ENCODE data around the gene ABCG8. TPM values are rescaled to one million over a fixed set of nuclear protein-coding genes. Genes with fewer than 3 reads are reported as not detected.

ABCG8 gene
- total RNA-seq = not detected

DNA sequence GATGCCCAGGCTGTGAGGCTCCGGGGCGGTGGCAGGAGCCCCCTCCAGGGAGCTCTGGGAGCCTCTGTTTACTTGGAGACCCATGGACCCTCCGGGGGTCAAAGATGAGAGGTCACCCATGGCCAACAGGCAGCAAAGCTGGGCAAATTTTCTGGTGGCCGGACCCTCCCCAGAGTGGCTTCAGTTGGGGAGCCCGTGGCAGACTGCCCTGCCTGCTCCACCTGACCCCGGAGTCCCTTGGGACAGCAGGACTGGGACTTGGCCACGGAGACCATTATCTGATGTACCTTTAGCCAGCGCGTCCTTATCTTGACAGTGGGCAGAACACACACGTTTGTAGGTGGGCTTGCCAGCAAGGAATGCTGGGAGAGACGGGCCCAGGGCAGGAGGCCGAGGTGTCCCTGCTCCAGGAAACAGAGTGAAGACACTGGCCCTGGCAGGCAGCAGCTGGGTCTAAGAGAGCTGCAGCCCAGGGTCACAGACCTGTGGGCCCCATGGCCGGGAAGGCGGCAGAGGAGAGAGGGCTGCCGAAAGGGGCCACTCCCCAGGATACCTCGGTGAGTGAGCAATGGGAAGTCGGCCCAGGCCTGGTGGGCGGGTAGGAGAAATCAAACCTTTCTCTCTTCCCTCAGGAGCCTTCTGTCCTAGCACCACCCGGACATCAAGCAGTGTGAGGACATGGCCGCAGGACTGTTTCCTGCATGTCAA is at the start of gene ABCG8, which contains the start of gene ABCG5:
TSS of gene ABCG8 (plus strand) at position 412 of the 708 bp plus-strand sequence. CDS start at position 495, 83 bp downstream.
TSS of gene ABCG5 (minus strand) at position 280 of the 708 bp plus-strand sequence. CDS start at position 120, 160 bp downstream.
- CTCF ChIA-PET = no interaction called here
- DNase-seq (peak; percentile 26), ATAC-seq (no peak)
- Mint-ChIP-seq H3K36me3 (no peaks in the 10 kb centered on the region), H3K27me3 (peaks cover 19% of the 10 kb centered on the region), H3K9me3 (ENCODE audit: low read depth) (no peaks in the 10 kb centered on the region), H3K4me3 (no peak within 1 kb of the TSS), H3K4me1 (no peaks in the 10 kb centered on the region), H3K27ac (no peak within 1 kb of the TSS)

- Mint-ChIP-seq H3K9me3 (ENCODE audit: low read depth) (no peaks in the 10 kb centered on the region), H3K27me3 (no peaks in the 10 kb centered on the region), H3K36me3 (no peaks in the 10 kb centered on the region), H3K4me1 (no peaks in the 10 kb centered on the region), H3K4me3 (no peak overlapping the region), H3K27ac (no peak overlapping the region)
- ATAC-seq = no peak
- no peak for DNase-seq
- CTCF ChIA-PET = no interaction called here
Observed at GRCh38 chr2:43790147-43790546, 48.6 kb upstream of the ABCG8 start.

DNA sequence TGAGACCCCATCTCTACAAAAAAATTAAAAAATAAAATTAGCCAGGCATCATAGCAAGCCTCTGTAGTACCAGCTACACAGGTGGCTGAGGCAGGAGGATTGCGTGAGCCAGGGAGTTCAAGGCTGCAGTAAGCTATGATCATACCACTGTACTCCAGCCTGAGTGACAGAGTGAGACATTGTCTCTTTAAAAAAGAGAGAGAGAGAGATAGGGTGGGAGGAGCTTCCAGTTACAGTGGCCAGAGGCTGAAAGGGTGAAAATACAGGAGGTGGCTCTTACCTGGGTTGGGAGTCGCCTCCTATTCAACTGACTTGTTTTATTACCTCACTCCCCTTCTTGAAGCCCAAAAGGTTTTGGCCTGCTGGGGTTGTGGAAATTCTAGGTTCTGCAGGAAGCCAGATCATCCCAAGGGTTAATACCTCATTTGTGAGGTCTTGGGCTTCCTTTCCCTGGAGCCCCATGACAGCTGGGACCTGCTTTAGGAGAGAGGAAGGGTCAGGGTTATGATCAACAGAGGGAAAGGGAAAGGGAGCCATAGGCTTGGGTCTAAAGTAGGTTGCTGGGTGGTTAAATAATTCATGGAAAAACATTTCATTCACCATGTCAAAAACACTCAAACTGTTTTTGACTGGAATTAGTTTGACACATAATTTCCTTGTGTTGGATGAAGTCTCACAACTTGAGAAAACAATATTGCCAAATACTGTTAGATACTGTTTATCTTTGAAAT is 47.6 kb upstream of the ABCG8 start:
- DNase-seq = no peak
- Mint-ChIP-seq H3K36me3 (no peaks in the 10 kb centered on the region), H3K27ac (no peak overlapping the region), H3K4me1 (no peaks in the 10 kb centered on the region), H3K27me3 (no peaks in the 10 kb centered on the region), H3K9me3 (ENCODE audit: low read depth) (no peaks in the 10 kb centered on the region), H3K4me3 (no peak overlapping the region)
- no peak for ATAC-seq
- CTCF ChIA-PET = no interaction called here

GRCh38 chr2:43792653-43793052 is 46.1 kb upstream of the ABCG8 start:
- Mint-ChIP-seq H3K27ac (no peak overlapping the region), H3K36me3 (no peaks in the 10 kb centered on the region), H3K4me3 (no peak overlapping the region), H3K4me1 (no peaks in the 10 kb centered on the region), H3K9me3 (ENCODE audit: low read depth) (no peaks in the 10 kb centered on the region), H3K27me3 (no peaks in the 10 kb centered on the region)
- ATAC-seq = no peak
- DNase-seq = no peak
- CTCF ChIA-PET = no interaction called here

DNA sequence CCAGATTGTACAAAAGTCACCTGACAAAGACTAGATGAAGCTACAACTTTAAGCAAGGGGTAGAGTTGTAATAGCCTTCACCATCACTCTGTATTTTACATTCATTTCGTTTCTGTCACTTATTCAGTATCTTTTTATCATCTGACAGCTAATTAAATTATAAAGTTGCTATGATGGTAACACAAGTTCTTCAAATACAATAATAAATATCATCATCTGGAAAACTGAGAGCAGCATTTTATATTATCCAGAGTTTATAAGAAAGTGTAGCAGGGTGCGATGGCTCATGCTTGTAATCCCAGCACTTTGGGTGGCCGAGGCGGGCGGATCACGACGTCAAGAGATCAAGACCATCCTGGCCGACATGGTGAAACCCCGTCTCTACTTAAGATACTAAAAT is 43.8 kb upstream of the ABCG8 start:
- CTCF ChIA-PET = no interaction called here
- H3K4me1 Mint-ChIP-seq = peaks cover 2% of the 10 kb centered on the region
- H3K9me3 Mint-ChIP-seq (ENCODE audit: low read depth) = no peaks in the 10 kb centered on the region
- no peak overlapping the region for H3K4me3 Mint-ChIP-seq
- ATAC-seq (no peak), DNase-seq (no peak)
- H3K27ac Mint-ChIP-seq = no peak overlapping the region
- no peaks in the 10 kb centered on the region for H3K36me3 Mint-ChIP-seq
- no peaks in the 10 kb centered on the region for H3K27me3 Mint-ChIP-seq

DNA sequence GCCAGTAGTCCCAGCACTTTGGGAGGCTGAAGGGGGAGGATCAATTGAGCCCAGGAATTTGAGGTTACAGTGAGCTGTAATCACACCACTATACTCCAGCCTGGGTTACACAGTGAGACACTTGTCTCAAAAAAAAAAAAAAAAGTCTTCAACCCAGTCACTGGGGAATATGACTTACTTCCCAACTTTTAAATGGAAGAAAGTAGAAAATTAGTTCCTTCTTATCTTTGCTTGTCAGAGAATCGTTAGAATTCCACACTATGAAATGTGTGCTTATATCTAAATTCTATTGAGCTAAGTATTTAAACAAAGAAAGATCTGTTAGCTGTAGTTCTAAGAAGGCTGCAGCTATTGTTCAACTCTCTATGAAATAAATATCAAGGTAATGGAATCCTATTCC is 42.6 kb upstream of the ABCG8 start:
- CTCF ChIA-PET = no interaction called here
- no peaks in the 10 kb centered on the region for H3K9me3 Mint-ChIP-seq (ENCODE audit: low read depth)
- DNase-seq (no peak), ATAC-seq (no peak)
- H3K4me3 Mint-ChIP-seq = no peak overlapping the region
- no peaks in the 10 kb centered on the region for H3K27me3 Mint-ChIP-seq
- no peaks in the 10 kb centered on the region for H3K36me3 Mint-ChIP-seq
- peaks cover 2% of the 10 kb centered on the region for H3K4me1 Mint-ChIP-seq
- no peak overlapping the region for H3K27ac Mint-ChIP-seq

GRCh38 chr2:43798300-43798699 is 40.5 kb upstream of the ABCG8 start:
- H3K9me3 Mint-ChIP-seq (ENCODE audit: low read depth) = no peaks in the 10 kb centered on the region
- no peak overlapping the region for H3K4me3 Mint-ChIP-seq
- H3K27ac Mint-ChIP-seq = no peak overlapping the region
- ATAC-seq = no peak
- H3K36me3 Mint-ChIP-seq = no peaks in the 10 kb centered on the region
- H3K4me1 Mint-ChIP-seq = peaks cover 2% of the 10 kb centered on the region
- DNase-seq = no peak
- CTCF ChIA-PET = interaction anchor here (0.7 kb wide), 1 partner anchor 24 kb away, joined by 3 read pairs; no protein-coding TSS in a partner anchor
- H3K27me3 Mint-ChIP-seq = no peaks in the 10 kb centered on the region

DNA sequence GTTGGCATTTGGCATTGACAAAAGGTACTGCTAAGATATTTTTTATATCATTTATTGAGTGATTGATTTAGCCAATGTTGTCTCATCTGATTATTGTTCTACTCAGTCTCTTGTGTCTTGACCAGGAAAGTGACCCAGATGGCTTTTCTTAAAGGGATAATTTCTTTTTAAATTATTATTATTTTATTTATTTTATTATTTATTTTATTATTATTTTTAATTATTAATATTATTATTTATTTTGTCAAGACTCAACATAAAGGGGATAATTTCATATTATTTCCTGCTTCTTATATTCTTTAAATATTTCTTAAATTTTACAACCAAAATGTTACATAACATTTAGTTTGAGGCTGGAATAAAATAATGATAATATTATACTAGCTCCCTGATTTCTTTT is 37.9 kb upstream of the ABCG8 start:
- ATAC-seq (no peak), DNase-seq (no peak)
- Mint-ChIP-seq H3K4me1 (peaks cover 2% of the 10 kb centered on the region), H3K4me3 (no peak overlapping the region), H3K27ac (no peak overlapping the region), H3K36me3 (no peaks in the 10 kb centered on the region), H3K27me3 (no peaks in the 10 kb centered on the region), H3K9me3 (ENCODE audit: low read depth) (no peaks in the 10 kb centered on the region)
- CTCF ChIA-PET = interaction anchor here (0.9 kb wide), 1 partner anchor 26 kb away, joined by 3 read pairs; no protein-coding TSS in a partner anchor

GRCh38 chr2:43802135-43802534 is 36.6 kb upstream of the ABCG8 start:
- ATAC-seq = no peak
- CTCF ChIA-PET = interaction anchor here (0.6 kb wide), 1 partner anchor 318 kb away, joined by 3 read pairs; no protein-coding TSS in a partner anchor
- H3K9me3 Mint-ChIP-seq (ENCODE audit: low read depth) = no peaks in the 10 kb centered on the region

DNA sequence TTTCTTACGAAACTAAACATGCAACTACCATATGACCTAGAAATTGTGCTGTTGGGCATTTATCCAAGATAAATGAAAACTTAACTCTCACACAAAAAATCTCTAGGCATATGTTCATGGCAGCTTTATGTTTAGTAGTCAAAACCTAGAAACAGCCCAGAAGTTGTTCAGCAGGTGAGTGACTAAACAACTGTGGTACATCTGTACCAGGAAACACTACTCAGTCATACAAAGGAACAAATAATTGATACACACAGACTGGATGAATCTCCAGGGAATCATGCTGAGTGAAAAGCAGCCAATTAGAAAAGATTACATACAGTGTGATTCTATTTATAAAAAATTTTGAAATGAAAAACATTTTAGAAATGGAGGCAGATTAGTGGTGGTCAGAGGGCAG is 35.7 kb upstream of the ABCG8 start:
- DNase-seq = no peak
- no peaks in the 10 kb centered on the region for H3K36me3 Mint-ChIP-seq
- no peak for ATAC-seq
- H3K9me3 Mint-ChIP-seq (ENCODE audit: low read depth) = no peaks in the 10 kb centered on the region
- CTCF ChIA-PET = no interaction called here
- no peak overlapping the region for H3K4me3 Mint-ChIP-seq
- no peak overlapping the region for H3K27ac Mint-ChIP-seq
- no peaks in the 10 kb centered on the region for H3K27me3 Mint-ChIP-seq
- peaks cover 2% of the 10 kb centered on the region for H3K4me1 Mint-ChIP-seq

More at GRCh38 chr2:43802135-43802534, 36.6 kb upstream of the ABCG8 start:
- no peaks in the 10 kb centered on the region for H3K36me3 Mint-ChIP-seq
- no peaks in the 10 kb centered on the region for H3K27me3 Mint-ChIP-seq
- H3K4me3 Mint-ChIP-seq = no peak overlapping the region
- H3K27ac Mint-ChIP-seq = no peak overlapping the region
- DNase-seq = no peak
- peaks cover 2% of the 10 kb centered on the region for H3K4me1 Mint-ChIP-seq

DNA sequence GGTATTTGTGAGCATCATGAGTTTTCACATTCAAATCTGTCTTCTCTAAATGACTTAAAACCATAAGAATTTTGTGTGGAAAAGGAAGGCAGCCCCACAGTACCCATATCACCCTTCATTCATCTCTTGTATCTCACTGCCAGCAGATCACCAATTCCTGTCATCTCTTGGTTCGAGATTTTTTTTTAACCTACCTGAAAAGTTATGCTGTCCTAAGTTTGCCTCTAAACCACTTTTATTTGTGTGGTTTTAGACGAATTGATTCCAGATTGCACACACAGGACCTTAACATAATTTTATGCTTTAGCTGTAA is 32.1 kb upstream of the ABCG8 start:
- no peaks in the 10 kb centered on the region for H3K36me3 Mint-ChIP-seq
- no peak overlapping the region for H3K4me3 Mint-ChIP-seq
- no peaks in the 10 kb centered on the region for H3K9me3 Mint-ChIP-seq (ENCODE audit: low read depth)
- CTCF ChIA-PET = no interaction called here
- H3K4me1 Mint-ChIP-seq = no peaks in the 10 kb centered on the region
- no peak overlapping the region for H3K27ac Mint-ChIP-seq
- ATAC-seq (no peak), DNase-seq (no peak)
- H3K27me3 Mint-ChIP-seq = no peaks in the 10 kb centered on the region

DNA sequence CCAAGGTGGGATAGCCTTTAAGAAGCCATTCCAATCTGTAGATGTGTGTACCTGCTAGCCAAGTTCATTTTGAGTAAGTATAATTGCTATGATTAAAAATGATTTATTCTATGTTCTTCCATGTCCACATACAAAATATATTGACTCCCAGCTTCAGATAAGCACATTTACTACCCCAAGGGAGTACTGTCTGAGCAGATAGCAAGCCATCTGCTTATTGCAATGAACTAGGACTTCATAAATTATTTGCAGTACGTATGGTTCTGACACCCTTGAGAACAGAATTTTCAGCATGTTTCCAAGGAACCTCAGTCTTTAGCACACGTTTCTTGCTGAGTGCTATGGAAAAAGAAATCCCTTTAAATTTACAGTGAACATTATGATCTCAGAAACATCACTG is 28.3 kb upstream of the ABCG8 start:
- H3K9me3 Mint-ChIP-seq (ENCODE audit: low read depth) = no peaks in the 10 kb centered on the region
- H3K27me3 Mint-ChIP-seq = no peaks in the 10 kb centered on the region
- peaks cover 3% of the 10 kb centered on the region for H3K4me1 Mint-ChIP-seq
- ATAC-seq = no peak
- CTCF ChIA-PET = no interaction called here
- DNase-seq = no peak
- H3K27ac Mint-ChIP-seq = no peak overlapping the region
- H3K4me3 Mint-ChIP-seq = no peak overlapping the region
- H3K36me3 Mint-ChIP-seq = no peaks in the 10 kb centered on the region

- no peak overlapping the region for H3K4me3 Mint-ChIP-seq
- CTCF ChIA-PET = no interaction called here
- DNase-seq (no peak), ATAC-seq (no peak)
- no peaks in the 10 kb centered on the region for H3K36me3 Mint-ChIP-seq
- no peak overlapping the region for H3K27ac Mint-ChIP-seq
- H3K4me1 Mint-ChIP-seq = peaks cover 6% of the 10 kb centered on the region
- no peaks in the 10 kb centered on the region for H3K27me3 Mint-ChIP-seq
- no peaks in the 10 kb centered on the region for H3K9me3 Mint-ChIP-seq (ENCODE audit: low read depth)
Observed at GRCh38 chr2:43810888-43811287, 27.9 kb upstream of the ABCG8 start.

GRCh38 chr2:43812006-43812405 is 26.8 kb upstream of the ABCG8 start:
- Mint-ChIP-seq H3K4me1 (peaks cover 6% of the 10 kb centered on the region), H3K4me3 (no peak overlapping the region), H3K9me3 (ENCODE audit: low read depth) (no peaks in the 10 kb centered on the region), H3K27me3 (no peaks in the 10 kb centered on the region), H3K36me3 (no peaks in the 10 kb centered on the region), H3K27ac (no peak overlapping the region)
- no peak for ATAC-seq
- CTCF ChIA-PET = no interaction called here
- no peak for DNase-seq
